BLaER1 (cell line): ENCODE results near the gene CMTM5.

Experiments used
- H3K27ac ChIP-seq: shearing (Covaris generic); formaldehyde crosslinking; 2 replicates; pipeline ENCODE4 v1.8.1; 2022
- H3K27me3 ChIP-seq: shearing (Covaris generic); formaldehyde crosslinking; 2 replicates; pipeline ENCODE4 v1.8.1; 2022
- H3K36me3 ChIP-seq: shearing (Covaris generic); formaldehyde crosslinking; 2 replicates; pipeline ENCODE4 v1.8.1; 2022
- H3K4me1 ChIP-seq: shearing (Covaris generic); formaldehyde crosslinking; 2 replicates; pipeline ENCODE4 v1.8.1; 2022
- H3K4me2 ChIP-seq: shearing (Covaris generic); formaldehyde crosslinking; 2 replicates; pipeline ENCODE4 v1.8.1; 2022
- H3K4me3 ChIP-seq: shearing (Covaris generic); formaldehyde crosslinking; 2 replicates; pipeline ENCODE4 v1.8.1; 2022
- H3K9ac ChIP-seq: shearing (Covaris generic); formaldehyde crosslinking; 2 replicates; pipeline ENCODE4 v1.8.1; 2022
- H3K9me3 ChIP-seq: shearing (Covaris generic); formaldehyde crosslinking; 2 replicates; pipeline ENCODE4 v1.8.1; 2022
- H4K20me1 ChIP-seq: shearing (Covaris generic); formaldehyde crosslinking; 2 replicates; pipeline ENCODE4 v1.8.1; 2022
- Cebpa-rat ChIP-seq: shearing (Covaris generic); IDR thresholded peaks from 2 replicates; pipeline ENCODE4 v1.8.1; 2022

The CMTM5 gene, protein sequence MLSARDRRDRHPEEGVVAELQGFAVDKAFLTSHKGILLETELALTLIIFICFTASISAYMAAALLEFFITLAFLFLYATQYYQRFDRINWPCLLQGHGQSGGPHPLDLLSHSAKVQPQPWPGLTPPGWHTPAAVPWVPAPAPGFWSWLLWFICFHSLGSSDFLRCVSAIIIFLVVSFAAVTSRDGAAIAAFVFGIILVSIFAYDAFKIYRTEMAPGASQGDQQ

DNA sequence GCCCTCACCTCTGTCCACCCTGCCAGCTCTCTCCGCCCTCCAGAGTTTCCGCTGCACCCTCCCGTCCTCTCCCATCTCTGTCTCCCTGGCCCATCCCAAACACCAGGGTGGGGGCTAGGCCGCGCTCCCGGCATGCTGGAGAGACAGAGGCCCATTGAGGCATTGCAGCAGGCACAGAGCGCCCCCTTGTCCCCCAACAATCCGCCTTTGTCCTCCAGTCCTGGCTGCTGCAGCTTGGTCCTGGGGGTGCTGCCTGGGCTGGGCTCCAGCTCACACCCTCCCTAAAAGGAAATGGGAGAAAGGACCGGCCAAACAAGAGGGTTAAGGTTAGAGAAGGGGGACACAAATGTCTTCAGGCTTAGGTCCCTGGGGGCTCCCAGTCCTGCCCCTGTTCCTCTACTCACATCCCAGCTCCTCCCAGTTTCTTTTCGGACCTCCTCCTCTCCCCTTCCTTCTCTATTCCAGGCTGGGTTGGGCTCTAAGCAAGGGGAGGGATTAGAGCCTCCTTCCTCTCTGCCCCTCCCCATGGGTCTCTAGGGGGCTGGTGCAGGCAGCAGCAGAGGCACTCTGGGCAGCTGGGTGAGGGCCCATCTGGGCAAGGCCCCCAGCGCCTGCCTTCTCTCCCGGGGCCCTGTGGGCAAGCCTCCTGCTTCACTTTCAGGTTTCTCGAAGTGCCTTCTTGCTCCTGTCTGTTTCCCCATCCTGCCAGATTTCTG lies at the start of gene CMTM5:
Gene CMTM5, plus strand, starts transcription at position 565 of the 716 bp plus-strand sequence. CDS start 206 bp downstream, outside the sequence.
- Histone ChIP-seq H3K27ac (peak within 1 kb of the TSS; percentile 73), H3K4me1 (peaks cover 56% of the 10 kb centered on the region), H3K4me3 (0 out of 2 replicates have a peak within 1 kb of the TSS, but pooled peaks have one; percentile 32), H3K27me3 (no peaks in the 10 kb centered on the region; the same call in 1 of the 2 replicates), H4K20me1 (no peaks in the 10 kb centered on the region), H3K9me3 (no peaks in the 10 kb centered on the region), H3K4me2 (peak within 1 kb of the TSS; percentile 92), H3K9ac (peak within 1 kb of the TSS; percentile 54; the same call in 1 of the 2 replicates), H3K36me3 (no peaks in the 10 kb centered on the region)
- no peak for TF ChIP-seq Cebpa-rat

DNA sequence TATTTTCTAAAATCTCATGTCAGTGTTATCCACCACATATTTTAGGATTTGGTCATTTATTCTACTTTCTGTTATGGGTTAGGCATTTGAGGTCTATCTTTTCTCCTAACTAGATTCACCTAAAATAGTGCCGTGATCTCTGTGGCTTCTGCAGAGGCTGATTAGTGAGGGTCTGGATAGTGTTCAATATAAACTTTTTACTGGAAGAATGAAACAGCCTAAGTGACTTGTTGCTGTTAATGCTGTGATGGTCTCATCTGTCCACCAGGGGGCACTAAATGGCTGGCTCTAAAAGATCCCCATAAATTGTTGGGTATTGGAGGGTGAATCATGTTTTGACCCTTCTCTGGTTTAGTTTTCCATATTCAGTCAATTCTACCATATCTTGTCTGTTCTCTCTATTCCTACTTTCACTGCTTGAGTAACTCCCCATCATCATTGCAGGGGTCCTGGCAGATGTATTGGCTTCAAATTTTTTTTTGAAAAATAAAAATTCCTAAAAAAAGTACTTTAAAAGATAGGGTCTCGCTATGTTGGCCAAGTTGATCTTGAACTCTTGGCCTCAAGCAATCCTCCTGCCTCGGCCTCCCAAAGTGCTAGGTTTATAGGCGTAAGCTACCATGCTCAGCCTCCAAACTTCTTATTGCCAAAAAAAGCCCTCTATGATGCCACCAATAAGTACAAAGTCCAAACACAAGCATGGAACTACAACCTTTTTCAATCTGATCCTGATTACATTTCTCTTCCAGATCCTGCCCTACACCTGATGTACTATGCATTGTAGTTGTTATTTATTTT lies 48.7 kb upstream of the CMTM5 start:
- Histone ChIP-seq H3K9me3 (no peaks in the 10 kb centered on the region), H3K27ac (no peak overlapping the region), H3K9ac (no peak overlapping the region), H3K4me2 (no peak overlapping the region), H3K4me3 (no peak overlapping the region), H3K4me1 (peaks cover 20% of the 10 kb centered on the region), H4K20me1 (peaks cover 36% of the 10 kb centered on the region), H3K36me3 (peaks cover 37% of the 10 kb centered on the region), H3K27me3 (no peaks in the 10 kb centered on the region)
- TF ChIP-seq Cebpa-rat: no peak

DNA sequence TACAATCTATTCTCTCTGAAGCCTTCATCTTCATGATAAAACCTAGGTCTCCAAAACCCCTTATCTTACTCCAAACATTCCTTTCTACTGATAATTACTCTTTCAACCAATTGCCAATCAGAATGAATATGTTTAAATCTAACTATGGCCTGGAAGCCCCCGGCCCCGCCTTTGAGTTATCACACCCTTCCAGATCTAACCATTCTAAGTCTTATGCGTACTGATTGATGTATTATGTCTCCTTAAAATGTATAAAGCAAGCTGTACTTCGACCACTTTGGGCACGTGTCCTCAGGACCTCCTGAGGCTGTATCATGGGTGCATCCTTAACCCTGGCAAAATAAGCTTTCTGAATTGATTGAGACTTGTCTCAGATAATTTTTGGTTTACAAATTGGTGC lies 41.2 kb upstream of the CMTM5 start:
- no peak for TF ChIP-seq Cebpa-rat
- Histone ChIP-seq H3K27ac (no peak overlapping the region), H3K27me3 (no peaks in the 10 kb centered on the region), H4K20me1 (no peaks in the 10 kb centered on the region), H3K4me2 (no peak overlapping the region), H3K36me3 (no peaks in the 10 kb centered on the region), H3K9me3 (peaks cover 25% of the 10 kb centered on the region), H3K4me1 (no peaks in the 10 kb centered on the region), H3K4me3 (no peak overlapping the region), H3K9ac (no peak overlapping the region)

DNA sequence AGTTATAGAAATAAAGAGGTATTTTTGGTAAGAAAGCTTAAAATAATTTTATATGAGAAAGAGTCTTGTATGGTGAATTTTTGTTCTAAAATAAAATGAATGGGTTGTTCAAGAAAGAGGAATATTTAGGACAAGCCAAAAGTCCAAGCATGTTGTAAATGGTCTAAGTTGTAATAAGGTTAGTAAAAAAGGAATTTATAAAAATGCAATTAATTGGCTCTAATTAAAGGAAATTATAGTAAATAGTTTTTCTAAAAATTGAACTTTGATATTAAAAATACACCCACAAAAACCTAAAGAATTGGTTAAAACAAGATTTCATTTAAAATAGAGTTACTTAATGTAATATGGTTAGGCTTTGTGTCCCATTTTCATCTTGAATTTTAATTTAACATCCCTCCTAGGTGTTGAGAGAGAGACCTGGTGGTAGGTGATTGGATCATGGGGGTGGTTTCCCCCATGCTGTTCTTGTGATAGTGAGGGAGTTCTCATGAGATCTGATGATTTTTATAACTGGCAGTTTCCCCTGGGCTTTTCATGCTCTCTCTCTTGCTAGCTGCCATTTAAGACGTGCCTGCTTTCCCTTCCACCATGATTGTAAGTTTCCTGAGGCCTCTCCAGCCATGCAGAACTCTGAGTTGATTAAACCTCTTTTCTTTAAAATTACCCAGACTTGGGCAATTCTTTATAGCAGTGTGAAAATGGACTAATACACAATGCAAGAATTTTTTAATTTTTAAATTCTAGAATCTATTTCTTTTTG lies 37.2 kb upstream of the CMTM5 start:
- no peaks in the 10 kb centered on the region for H3K27me3 ChIP-seq
- H3K27ac ChIP-seq: no peak overlapping the region
- no peaks in the 10 kb centered on the region for H4K20me1 ChIP-seq
- no peak overlapping the region for H3K9ac ChIP-seq
- no peak for TF ChIP-seq Cebpa-rat
- peaks cover 43% of the 10 kb centered on the region for H3K9me3 ChIP-seq
- H3K4me2 ChIP-seq: no peak overlapping the region
- H3K4me3 ChIP-seq: no peak overlapping the region
- H3K36me3 ChIP-seq: no peaks in the 10 kb centered on the region
- no peaks in the 10 kb centered on the region for H3K4me1 ChIP-seq

DNA sequence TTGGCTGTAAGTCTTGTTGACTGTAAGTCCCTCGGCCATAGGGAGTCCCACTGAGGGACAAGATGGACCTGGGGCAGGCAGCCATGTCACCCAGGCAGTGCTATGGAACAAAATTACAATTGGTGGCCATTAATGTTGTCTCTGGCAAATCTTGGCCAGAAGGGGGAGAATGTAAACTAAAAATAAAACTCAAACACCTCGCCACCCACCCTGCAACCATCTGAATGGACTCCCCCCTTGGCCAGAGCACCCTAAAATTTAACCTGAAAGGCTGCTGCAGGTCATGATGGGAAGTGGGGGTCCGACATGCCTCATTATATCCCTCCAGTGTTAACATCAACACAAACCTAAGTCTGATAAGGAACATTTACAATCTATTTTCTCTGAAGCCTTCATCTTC lies 32.4 kb upstream of the CMTM5 start:
- no peaks in the 10 kb centered on the region for H3K4me1 ChIP-seq
- H3K9ac ChIP-seq: no peak overlapping the region
- H3K27me3 ChIP-seq: no peaks in the 10 kb centered on the region
- no peak overlapping the region for H3K27ac ChIP-seq
- H3K4me2 ChIP-seq: no peak overlapping the region
- TF ChIP-seq Cebpa-rat: no peak
- H4K20me1 ChIP-seq: no peaks in the 10 kb centered on the region
- no peaks in the 10 kb centered on the region for H3K36me3 ChIP-seq
- H3K4me3 ChIP-seq: no peak overlapping the region
- peaks cover 29% of the 10 kb centered on the region for H3K9me3 ChIP-seq

DNA sequence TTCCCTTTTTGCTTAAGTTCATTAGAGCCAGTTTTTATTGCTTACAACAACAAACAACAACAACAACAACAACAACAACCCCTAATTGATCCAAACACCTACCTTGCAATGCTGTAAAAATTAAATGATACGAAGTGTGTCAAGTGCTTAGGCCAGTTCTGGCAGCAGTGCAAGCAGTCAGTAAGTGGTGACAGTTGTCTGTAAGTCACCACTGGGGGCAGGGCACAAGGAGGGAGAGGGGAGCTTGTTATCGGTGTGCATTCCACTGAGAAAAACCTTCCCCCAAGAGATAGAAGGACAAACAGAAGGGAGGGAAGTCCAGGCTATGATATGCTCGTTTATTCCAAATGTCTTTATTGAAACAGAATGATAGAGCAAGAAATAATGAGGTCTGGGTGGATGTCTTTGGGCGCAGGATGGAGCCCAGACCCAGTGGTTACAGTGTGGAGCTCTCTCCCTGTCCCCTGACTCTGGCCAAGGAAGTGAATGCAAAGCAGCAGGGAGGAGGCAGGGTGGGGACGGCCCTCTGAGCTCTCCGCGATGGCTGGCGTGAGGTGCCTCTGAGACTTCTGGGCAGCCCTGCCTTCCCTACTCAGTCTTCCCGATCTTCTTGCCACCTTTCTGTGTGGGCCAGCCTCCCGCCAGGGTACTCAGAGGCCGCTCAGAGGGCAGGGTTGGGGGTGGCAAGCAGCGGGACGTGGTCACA lies 30.7 kb upstream of the CMTM5 start:
- Histone ChIP-seq H3K27ac (no peak overlapping the region), H3K36me3 (no peaks in the 10 kb centered on the region), H3K9ac (no peak overlapping the region)

DNA sequence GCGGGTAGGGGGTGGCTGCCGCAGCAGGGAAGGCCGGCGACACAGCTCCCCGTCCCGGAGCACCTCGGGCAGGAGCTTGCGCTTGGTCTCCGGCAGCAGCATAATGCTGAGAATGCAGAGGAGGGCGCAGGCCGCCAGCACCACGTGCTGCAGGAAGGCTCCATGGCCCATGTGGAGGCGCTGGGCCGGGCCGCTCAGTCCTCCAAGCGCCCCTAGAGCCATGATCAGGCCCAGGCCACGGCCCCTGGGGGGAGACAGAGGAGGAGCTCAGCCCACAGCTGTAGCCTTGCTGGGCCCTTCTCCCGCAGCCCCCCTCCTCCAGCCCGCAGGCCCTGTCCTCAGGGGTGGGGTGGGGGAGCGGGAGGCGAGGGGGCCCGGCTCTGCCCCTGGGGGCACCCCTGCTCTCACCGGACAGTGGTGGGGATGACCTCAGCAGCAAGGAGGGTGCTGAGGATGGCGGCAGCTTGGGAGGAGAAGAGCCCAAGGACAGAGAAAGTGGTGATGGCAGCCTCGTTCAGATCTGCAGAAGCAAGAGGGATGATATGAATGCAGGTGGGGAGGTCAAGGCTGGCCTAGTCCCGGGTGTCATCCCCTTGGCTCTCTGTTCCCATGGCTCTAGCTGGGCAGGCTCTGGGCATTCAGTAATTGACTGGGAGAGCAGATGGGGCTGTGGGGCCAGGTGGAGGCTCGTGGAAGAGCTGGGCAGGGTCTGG lies 30.0 kb upstream of the CMTM5 start:
- H3K27me3 ChIP-seq: no peaks in the 10 kb centered on the region
- no peak overlapping the region for H3K27ac ChIP-seq
- no peak overlapping the region for H3K9ac ChIP-seq
- TF ChIP-seq Cebpa-rat: no peak
- H3K9me3 ChIP-seq: peaks cover 8% of the 10 kb centered on the region
- H3K36me3 ChIP-seq: no peaks in the 10 kb centered on the region
- no peaks in the 10 kb centered on the region for H3K4me1 ChIP-seq
- H3K4me3 ChIP-seq: no peak overlapping the region
- H3K4me2 ChIP-seq: no peak overlapping the region
- no peaks in the 10 kb centered on the region for H4K20me1 ChIP-seq

More for the DNA sequence above, 30.7 kb upstream of the CMTM5 start:
- H3K4me1 ChIP-seq: no peaks in the 10 kb centered on the region
- H4K20me1 ChIP-seq: no peaks in the 10 kb centered on the region
- H3K27me3 ChIP-seq: no peaks in the 10 kb centered on the region
- TF ChIP-seq Cebpa-rat: no peak
- H3K9me3 ChIP-seq: peaks cover 12% of the 10 kb centered on the region
- no peak overlapping the region for H3K4me2 ChIP-seq
- no peak overlapping the region for H3K4me3 ChIP-seq

DNA sequence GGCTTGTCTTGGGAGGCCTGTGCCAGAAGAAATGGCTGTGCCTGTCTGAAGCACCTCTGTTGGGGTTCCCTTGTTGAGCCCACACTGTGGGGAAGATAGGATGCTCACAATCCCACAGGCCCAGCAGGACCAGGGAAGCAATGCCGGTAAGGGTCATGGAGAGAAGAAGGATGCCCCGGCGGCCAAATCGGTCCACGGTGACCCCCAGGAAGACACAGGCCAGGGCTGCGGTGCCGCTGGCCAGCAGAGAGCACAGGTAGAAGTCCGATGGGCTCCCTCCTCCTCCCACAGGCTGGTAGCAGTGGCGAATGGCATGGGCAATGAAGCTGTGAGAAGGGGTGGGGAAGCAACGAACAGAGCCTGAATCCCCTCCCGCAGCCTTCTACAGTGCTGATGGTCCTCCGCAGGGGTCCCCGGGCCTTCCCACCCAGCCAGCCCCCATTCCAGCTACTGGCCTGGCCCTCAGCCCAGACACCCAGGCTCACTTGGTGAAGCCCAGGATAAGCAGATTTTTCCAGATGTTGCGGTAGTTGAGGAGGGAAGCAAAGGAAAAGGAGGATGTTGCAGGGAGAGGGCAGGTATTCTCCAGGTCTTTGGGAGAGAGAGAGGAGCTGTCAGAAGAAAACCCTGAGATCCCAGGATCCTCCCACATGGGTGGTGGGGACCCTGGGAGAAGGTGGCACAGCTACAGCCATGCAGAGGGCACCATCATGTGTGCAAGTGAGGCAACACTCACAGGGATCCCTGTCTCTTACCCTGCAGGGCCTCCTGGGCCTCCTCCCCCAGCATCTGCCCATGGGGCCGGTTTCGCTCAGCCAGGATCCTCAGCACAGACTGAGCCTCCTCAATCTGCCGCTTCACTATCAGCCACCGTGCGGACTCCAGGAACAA lies 29.2 kb upstream of the CMTM5 start:
- Histone ChIP-seq H4K20me1 (no peaks in the 10 kb centered on the region), H3K9me3 (peaks cover 9% of the 10 kb centered on the region), H3K4me2 (no peak overlapping the region), H3K4me1 (no peaks in the 10 kb centered on the region), H3K36me3 (no peaks in the 10 kb centered on the region), H3K27ac (no peak overlapping the region), H3K27me3 (no peaks in the 10 kb centered on the region), H3K9ac (no peak overlapping the region), H3K4me3 (no peak overlapping the region)
- TF ChIP-seq Cebpa-rat: no peak
